Epithelial cell of proximal tubule (primary cell): ENCODE data around the gene OR5H14. TPM values are rescaled to one million over a fixed set of nuclear protein-coding genes. Genes with fewer than 3 reads are reported as not detected.

Experiments used
- DNase-seq: peaks from one replicate; pipeline ENCODE4 v3.0.0-alpha.2; 2011; ENCODE audit warnings: low read depth
- H3K4me3 ChIP-seq: 2 replicates; pipeline ENCODE4 v1.5.1; 2011; ENCODE audit warnings: low read depth, mild to moderate bottlenecking, low read length
- total RNA-seq: library from RNA; depleted of rRNA; stranded (reverse); fragments of >200 nt; gene quantifications from 2 replicates; pipeline ENCODE4 v1.2.3, GENCODE V29; 2015
- TF ChIP-seq, protein P1 (sequence below): conservative IDR thresholded peaks from 2 replicates; pipeline ENCODE4 v1.5.1; 2012; ENCODE audit warnings: low read depth, mild to moderate bottlenecking, low read length

Gene OR5H14
- total RNA-seq, 1 donor from 2014 or later: not detected

DNA sequence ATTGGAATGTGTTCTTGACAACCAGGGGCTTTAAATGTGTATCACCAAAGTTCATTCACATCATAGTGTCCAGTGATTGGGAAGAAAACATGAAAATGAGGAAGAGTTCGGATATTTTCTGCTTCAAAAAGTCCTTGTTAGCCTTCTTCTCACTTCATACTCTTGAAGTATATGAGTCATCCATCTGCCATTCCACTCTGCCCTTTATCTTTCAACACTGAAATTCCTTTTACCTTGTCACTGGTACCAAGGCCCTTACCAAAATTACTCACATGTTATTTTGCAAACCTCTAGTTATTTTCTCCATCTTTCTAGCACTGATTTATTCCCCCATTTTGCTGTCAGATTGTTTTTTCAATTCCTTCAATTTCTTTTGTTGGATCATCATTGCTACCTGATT, 51.7 kb downstream of the OR5H14 start:
- TF ChIP-seq, protein P1, sequence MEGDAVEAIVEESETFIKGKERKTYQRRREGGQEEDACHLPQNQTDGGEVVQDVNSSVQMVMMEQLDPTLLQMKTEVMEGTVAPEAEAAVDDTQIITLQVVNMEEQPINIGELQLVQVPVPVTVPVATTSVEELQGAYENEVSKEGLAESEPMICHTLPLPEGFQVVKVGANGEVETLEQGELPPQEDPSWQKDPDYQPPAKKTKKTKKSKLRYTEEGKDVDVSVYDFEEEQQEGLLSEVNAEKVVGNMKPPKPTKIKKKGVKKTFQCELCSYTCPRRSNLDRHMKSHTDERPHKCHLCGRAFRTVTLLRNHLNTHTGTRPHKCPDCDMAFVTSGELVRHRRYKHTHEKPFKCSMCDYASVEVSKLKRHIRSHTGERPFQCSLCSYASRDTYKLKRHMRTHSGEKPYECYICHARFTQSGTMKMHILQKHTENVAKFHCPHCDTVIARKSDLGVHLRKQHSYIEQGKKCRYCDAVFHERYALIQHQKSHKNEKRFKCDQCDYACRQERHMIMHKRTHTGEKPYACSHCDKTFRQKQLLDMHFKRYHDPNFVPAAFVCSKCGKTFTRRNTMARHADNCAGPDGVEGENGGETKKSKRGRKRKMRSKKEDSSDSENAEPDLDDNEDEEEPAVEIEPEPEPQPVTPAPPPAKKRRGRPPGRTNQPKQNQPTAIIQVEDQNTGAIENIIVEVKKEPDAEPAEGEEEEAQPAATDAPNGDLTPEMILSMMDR: no peak

More for the DNA sequence above, 51.7 kb downstream of the OR5H14 start:
- no peak for DNase-seq
- H3K4me3 ChIP-seq: no peak overlapping the region

Other genes starting within 250 kb of the OR5H14 start
- gene RIOX2, start 175.0 kb upstream of the OR5H14 start, total RNA-seq: 15.6 and 26.7 TPM in 2 replicates
- gene GABRR3, start 112.2 kb upstream of the OR5H14 start, total RNA-seq: not detected in 2 replicates
- gene OR5AC2, start 60.3 kb upstream of the OR5H14 start, total RNA-seq: not detected in 2 replicates
- gene OR5H1, start 16.8 kb upstream of the OR5H14 start, total RNA-seq: not detected in 2 replicates
- gene OR5H15, start 19.2 kb downstream of the OR5H14 start, total RNA-seq: not detected in 2 replicates
- gene OR5H6, start 116.8 kb downstream of the OR5H14 start, total RNA-seq: not detected in 2 replicates
- not detected in 2 replicates for gene OR5H2, start 135.0 kb downstream of the OR5H14 start, total RNA-seq
- not detected in 2 replicates for gene OR5K4, start 206.4 kb downstream of the OR5H14 start, total RNA-seq
- gene OR5K3, start 243.2 kb downstream of the OR5H14 start, total RNA-seq: not detected in 2 replicates